HEK293 (cell line): ENCODE results near the gene DSCAML1.

Source experiments
- CTCF ChIA-PET: fragments of 350-600 bp; formaldehyde crosslinking; extraction: SDS; loops from one replicate; lab custom pipeline; 2021; ENCODE audit warnings: antibody characterized with exemption; lab: Yijun Ruan, JAX
- POLR2A ChIA-PET: fragments of 300-600 bp; formaldehyde crosslinking; extraction: SDS; loops from one replicate; lab custom pipeline; 2020; ENCODE audit warnings: antibody characterized with exemption, inconsistent platforms; lab: Yijun Ruan, JAX
- H3K27ac ChIP-seq: fragments of 200-500 bp; sonication (Bioruptor generic); 2 replicates; pipeline ENCODE4 v1.5.1; 2014; ENCODE audit warnings: low read depth, low read length, control low read depth, inconsistent platforms; ENCODE audit errors: extremely low read depth
- H3K36me3 ChIP-seq, 2 experiments: fragments of 200-500 bp in 1 of 2; sonication (Bioruptor generic) in 1 of 2; 1 replicate in 1 of 2; 2 replicates in 1 of 2; pipeline ENCODE4 v1.5.1; 2014 to 2017; ENCODE audit warnings: inconsistent platforms in 2 of 2, low read length in 2 of 2; ENCODE audit not compliant: control insufficient read depth in 2 of 2, insufficient read depth in 1 of 2
- H3K4me1 ChIP-seq: fragments of 200-500 bp; sonication (Bioruptor generic); 2 replicates; pipeline ENCODE4 v1.5.1; 2014; ENCODE audit warnings: mild to moderate bottlenecking, low read length, inconsistent platforms; ENCODE audit not compliant: control insufficient read depth, insufficient read depth
- H3K4me3 ChIP-seq: 2 replicates; pipeline ENCODE4 v1.5.1; 2011; ENCODE audit warnings: low read depth, mild to moderate bottlenecking, control low read depth, low read length, moderate library complexity
- H3K9me3 ChIP-seq: fragments of 200-500 bp; sonication (Bioruptor generic); 2 replicates; pipeline ENCODE4 v1.5.1; 2014; ENCODE audit warnings: low read depth, low read length, inconsistent platforms; ENCODE audit not compliant: control insufficient read depth, insufficient read depth
- BCL11B ChIP-seq: fragments of 450-650 bp; formaldehyde crosslinking; IDR thresholded peaks from 2 replicates; pipeline ENCODE4 v1.5.1; 2016; ENCODE audit warnings: low read depth, missing biosample characterization, missing genetic modification characterization
- GFI1B ChIP-seq: fragments of 450-650 bp; formaldehyde crosslinking; IDR thresholded peaks from 2 replicates; pipeline ENCODE4 v1.5.1; 2016; ENCODE audit warnings: missing biosample characterization, missing genetic modification characterization
- PRDM10 ChIP-seq: fragments of 450-650 bp; formaldehyde crosslinking; IDR thresholded peaks from 2 replicates; pipeline ENCODE4 v1.5.1; 2016; ENCODE audit warnings: missing biosample characterization, missing genetic modification characterization
- SETDB1 ChIP-seq: IDR thresholded peaks from one replicate; pipeline ENCODE4 v1.6.1; 2017; ENCODE audit warnings: mild to moderate bottlenecking, low read length, moderate library complexity, mixed read lengths; ENCODE audit not compliant: insufficient read length
- YY2 ChIP-seq: fragments of 450-650 bp; formaldehyde crosslinking; IDR thresholded peaks from 2 replicates; pipeline ENCODE4 v1.5.1; 2016; ENCODE audit warnings: missing biosample characterization, missing genetic modification characterization
- ZBTB1 ChIP-seq: fragments of 450-650 bp; formaldehyde crosslinking; IDR thresholded peaks from 2 replicates; pipeline ENCODE4 v1.5.1; 2016; ENCODE audit warnings: missing biosample characterization, missing genetic modification characterization
- ZBTB6 ChIP-seq: fragments of 450-650 bp; formaldehyde crosslinking; IDR thresholded peaks from 2 replicates; pipeline ENCODE4 v1.5.1; 2017; ENCODE audit warnings: missing biosample characterization, missing genetic modification characterization
- ZNF121 ChIP-seq: fragments of 450-650 bp; formaldehyde crosslinking; IDR thresholded peaks from 2 replicates; pipeline ENCODE4 v1.5.1; 2016; ENCODE audit warnings: missing biosample characterization, missing genetic modification characterization
- ZNF16 ChIP-seq: fragments of 450-650 bp; formaldehyde crosslinking; IDR thresholded peaks from 2 replicates; pipeline ENCODE4 v1.5.1; 2016; ENCODE audit warnings: low read depth, missing biosample characterization, missing genetic modification characterization
- ZNF184 ChIP-seq: fragments of 450-650 bp; IDR thresholded peaks from 2 replicates; pipeline ENCODE4 v1.5.1; 2018; ENCODE audit warnings: missing biosample characterization, mild to moderate bottlenecking, missing genetic modification characterization
- ZNF248 ChIP-seq: fragments of 450-650 bp; formaldehyde crosslinking; IDR thresholded peaks from 2 replicates; pipeline ENCODE4 v1.5.1; 2017; ENCODE audit warnings: missing biosample characterization, missing genetic modification characterization
- ZNF274 ChIP-seq, 2 experiments: fragments of 200-500 bp in 1 of 2; fragments of 450-650 bp in 1 of 2; sonication (Bioruptor generic) in 1 of 2; formaldehyde crosslinking in 1 of 2; IDR thresholded peaks; 2 replicates each; pipeline versions ENCODE4 v1.5.1 to v1.6.1; 2014 to 2016; ENCODE audit warnings: borderline replicate concordance in 1 of 2, inconsistent platforms in 1 of 2, low read length in 1 of 2, missing biosample characterization in 1 of 2, missing genetic modification characterization in 1 of 2
- ZNF37A ChIP-seq: fragments of 450-650 bp; IDR thresholded peaks from 2 replicates; pipeline ENCODE4 v1.5.1; 2018; ENCODE audit warnings: missing biosample characterization, missing genetic modification characterization
- ZNF473 ChIP-seq: fragments of 450-650 bp; formaldehyde crosslinking; IDR thresholded peaks from 2 replicates; pipeline ENCODE4 v1.5.1; 2017; ENCODE audit warnings: missing biosample characterization, missing genetic modification characterization
- ZNF621 ChIP-seq: fragments of 450-650 bp; formaldehyde crosslinking; IDR thresholded peaks from 2 replicates; pipeline ENCODE4 v1.5.1; 2017; ENCODE audit warnings: missing biosample characterization, missing genetic modification characterization
- ZNF626 ChIP-seq: fragments of 450-650 bp; sonication (Bioruptor Pico); formaldehyde crosslinking; IDR thresholded peaks from 2 replicates; pipeline ENCODE4 v1.5.1; 2018; ENCODE audit warnings: missing biosample characterization, missing genetic modification characterization, inconsistent platforms
- ZNF664 ChIP-seq: fragments of 450-650 bp; formaldehyde crosslinking; IDR thresholded peaks from 2 replicates; pipeline ENCODE4 v1.5.1; 2016; ENCODE audit warnings: missing biosample characterization, missing genetic modification characterization
- ZNF670 ChIP-seq: fragments of 450-650 bp; formaldehyde crosslinking; IDR thresholded peaks from 2 replicates; pipeline ENCODE4 v1.5.1; 2016; ENCODE audit warnings: missing biosample characterization, missing genetic modification characterization, low read depth
- ZNF76 ChIP-seq: fragments of 450-650 bp; formaldehyde crosslinking; IDR thresholded peaks from 2 replicates; pipeline ENCODE4; 2016; ENCODE audit warnings: low read depth, missing biosample characterization, missing genetic modification characterization, borderline replicate concordance
- ZNF843 ChIP-seq: fragments of 450-650 bp; formaldehyde crosslinking; IDR thresholded peaks from 2 replicates; pipeline ENCODE4 v1.5.1; 2016; ENCODE audit warnings: missing biosample characterization, missing genetic modification characterization

Gene DSCAML1

GRCh38 chr11:117713538-117713991 lies 83.5 kb downstream of the DSCAML1 start:
- no peaks in the 10 kb centered on the region for H3K4me1 ChIP-seq
- CTCF ChIA-PET: interaction anchor here (0.6 to 0.7 kb wide), 2 partner anchors 82 to 339 kb away, joined by 3 to 4 read pairs; no protein-coding TSS in a partner anchor
- TF ChIP-seq YY2 (tag by site-specific recombination) (no peak), ZNF37A (tag by site-specific recombination) (no peak), GFI1B (tag by site-specific recombination) (no peak), PRDM10 (no peak), ZNF16 (tag by site-specific recombination) (no peak), ZNF121 (tag by site-specific recombination) (no peak)
- POLR2A ChIA-PET: no interaction called here
- H3K36me3 ChIP-seq: no peaks in the 10 kb centered on the region
- no peak overlapping the region for H3K27ac ChIP-seq
- no peaks in the 10 kb centered on the region for H3K9me3 ChIP-seq
- H3K4me3 ChIP-seq: no peak overlapping the region

- no peaks in the 10 kb centered on the region for H3K9me3 ChIP-seq
- H3K4me3 ChIP-seq: no peak overlapping the region
- CTCF ChIA-PET: interaction anchor here (0.9 kb wide), 1 partner anchor 106 kb away, joined by 3 read pairs; no protein-coding TSS in a partner anchor
- POLR2A ChIA-PET: no interaction called here
- no peaks in the 10 kb centered on the region for H3K4me1 ChIP-seq
- TF ChIP-seq ZNF248 (no peak), ZNF621 (tag by site-specific recombination) (no peak), ZBTB1 (tag by site-specific recombination) (no peak), ZNF473 (tag by site-specific recombination) (no peak), ZNF76 (no peak), ZNF664 (tag by site-specific recombination) (no peak), ZNF626 (tag by site-specific recombination) (no peak), BCL11B (tag by site-specific recombination) (no peak), ZNF184 (tag by site-specific recombination) (no peak), ZNF843 (tag by site-specific recombination) (no peak), ZNF274 (IDR thresholded peaks at IDR 0.05; ENCODE audit: low read length) (no peak), ZNF274 (tag by site-specific recombination; IDR thresholded peaks at IDR 0.05; ENCODE audit: borderline replicate concordance) (no peak), ZNF670 (tag by site-specific recombination) (no peak), ZBTB6 (tag by site-specific recombination) (no peak), SETDB1 (no peak), GFI1B (tag by site-specific recombination) (no peak)
- no peaks in the 10 kb centered on the region for H3K36me3 ChIP-seq
- H3K27ac ChIP-seq: no peak overlapping the region
Measured at GRCh38 chr11:117712530-117712929, 84.5 kb downstream of the DSCAML1 start.
